K562 (cell line): Measurements from ENCODE around the gene CPSF2. TPM values are rescaled to one million over a fixed set of nuclear protein-coding genes. Genes with fewer than 3 reads are reported as not detected.

ENCODE experiments used
- BACH1 ChIP-seq: fragments of 200-800 bp; sonication (Bioruptor generic); IDR thresholded peaks from 2 replicates; pipeline ENCODE4 v1.6.1; 2016; ENCODE audit warnings: missing genetic modification characterization, missing compliant biosample characterization
- DACH1 ChIP-seq: fragments of 450-650 bp; IDR thresholded peaks from 2 replicates; pipeline ENCODE4 v1.6.1; 2018; ENCODE audit not compliant: partially characterized antibody
- FOS ChIP-seq: IDR thresholded peaks from 3 replicates; pipeline ENCODE4 v1.6.1; 2011; ENCODE audit not compliant: insufficient read length; ENCODE audit errors: extremely low read depth
- GTF2A2 ChIP-seq: IDR thresholded peaks from 2 replicates; pipeline ENCODE4 v1.6.1; 2016; ENCODE audit warnings: mild to moderate bottlenecking, missing genetic modification characterization, missing compliant biosample characterization
- HDAC2 ChIP-seq: fragments of 450-650 bp; IDR thresholded peaks from 2 replicates; pipeline ENCODE4 v1.6.1; 2016; ENCODE audit warnings: mild to moderate bottlenecking
- HDAC8 ChIP-seq: fragments of 450-650 bp; IDR thresholded peaks from 2 replicates; pipeline ENCODE4 v1.6.1; 2016; ENCODE audit warnings: mild to moderate bottlenecking, missing genetic modification characterization, moderate library complexity, missing compliant biosample characterization
- PHF8 ChIP-seq: fragments of 200-600 bp; sonication (generic); IDR thresholded peaks from 2 replicates; pipeline ENCODE4 v1.6.1; 2012; ENCODE audit warnings: mixed run types, mild to moderate bottlenecking, inconsistent platforms, low read length, moderate library complexity, borderline replicate concordance
- SIN3B ChIP-seq: fragments of 450-650 bp; IDR thresholded peaks from 2 replicates; pipeline ENCODE4 v1.6.1; 2017; ENCODE audit warnings: low read depth, mild to moderate bottlenecking, moderate library complexity
- SMAD3 ChIP-seq: fragments of 450-650 bp; formaldehyde crosslinking; conservative IDR thresholded peaks from 2 replicates; pipeline ENCODE4 v1.4.0; 2020; ENCODE audit warnings: mild to moderate bottlenecking
- SREBF1 ChIP-seq: fragments of 150-350 bp; IDR thresholded peaks from 2 replicates; pipeline ENCODE4 v1.6.1; 2014; ENCODE audit warnings: antibody characterized with exemption, low read depth, low read length, borderline replicate concordance
- SRSF1 ChIP-seq: fragments of 200-400 bp; formaldehyde crosslinking; IDR thresholded peaks from 2 replicates; pipeline ENCODE4 v1.6.1; 2017; ENCODE audit warnings: mild to moderate bottlenecking, low read depth, low read length, moderate library complexity
- TGIF2 ChIP-seq: sonication (generic); formaldehyde crosslinking; IDR thresholded peaks from 2 replicates; pipeline ENCODE4 v1.8.1; 2022; ENCODE audit warnings: mild to moderate bottlenecking, missing genetic modification reagents, moderate library complexity
- ZKSCAN1 ChIP-seq: fragments of 150-350 bp; IDR thresholded peaks from 2 replicates; pipeline ENCODE4 v1.6.1; 2016; ENCODE audit warnings: low read depth, low read length
- ZKSCAN8 ChIP-seq: fragments of 200-800 bp; sonication (Bioruptor generic); IDR thresholded peaks from 2 replicates; pipeline ENCODE4 v1.6.1; 2016; ENCODE audit warnings: missing genetic modification characterization, missing compliant biosample characterization
- ZNF134 ChIP-seq: fragments of 250-450 bp; sonication (Bioruptor Pico); conservative IDR thresholded peaks from 2 replicates; pipeline ENCODE4 v1.4.0; 2020
- ZNF407 ChIP-seq: fragments of 450-650 bp; IDR thresholded peaks from 2 replicates; pipeline ENCODE4 v1.6.1; 2016; ENCODE audit warnings: low read depth
- ZNF717 ChIP-seq: fragments of 250-450 bp; sonication (Bioruptor Pico); IDR thresholded peaks from 2 replicates; pipeline ENCODE4 v1.5.0; 2021
- polyA plus RNA-seq, 8 experiments: library from polyadenylated mRNA; depleted of rRNA in 4 of 8; stranded (reverse) in 5 of 8; unstranded in 3 of 8; fragments of >200 nt; fragmentation: Nextera tagmentation in 2 of 8; fragmentation: Illumina TruSeq in 1 of 8; extraction: Ambion mirVana in 2 of 8; extraction: Trizol in 1 of 8; gene quantifications; 2 replicates each; pipeline versions ENCODE4 v1.2.1 to v1.2.3, GENCODE V29; 2011 to 2014; ENCODE audit warnings: inconsistent platforms in 1 of 8, missing spikeins in 1 of 8
- total RNA-seq, 7 experiments: library from RNA; depleted of rRNA in 6 of 7; stranded (reverse); fragments of >200 nt in 6 of 7; fragmentation: Illumina TruSeq in 2 of 7; extraction: Trizol in 2 of 7; gene quantifications; 2 replicates each; pipeline versions ENCODE4 v1.2.1 to v1.2.3, GENCODE V29; 2011 to 2021; ENCODE audit warnings: low replicate concordance in 1 of 7
- TF ChIP-seq, protein P1 (sequence below), 2 experiments: fragments of 450-650 bp in 1 of 2; sonication (generic) in 1 of 2; formaldehyde crosslinking; conservative IDR thresholded peaks; 2 replicates each; pipeline versions ENCODE4 v1.4.0 to v1.8.1; 2020 to 2022; ENCODE audit warnings: mild to moderate bottlenecking in 1 of 2, missing genetic modification reagents in 1 of 2

The CPSF2 gene
- total and polyA plus RNA-seq, 9 of the 15 experiments (the other 6 are each of a cell fraction or from before 2014, with no cell fraction given), result 20.8 to 71.3 (median 49.0) TPM

DNA sequence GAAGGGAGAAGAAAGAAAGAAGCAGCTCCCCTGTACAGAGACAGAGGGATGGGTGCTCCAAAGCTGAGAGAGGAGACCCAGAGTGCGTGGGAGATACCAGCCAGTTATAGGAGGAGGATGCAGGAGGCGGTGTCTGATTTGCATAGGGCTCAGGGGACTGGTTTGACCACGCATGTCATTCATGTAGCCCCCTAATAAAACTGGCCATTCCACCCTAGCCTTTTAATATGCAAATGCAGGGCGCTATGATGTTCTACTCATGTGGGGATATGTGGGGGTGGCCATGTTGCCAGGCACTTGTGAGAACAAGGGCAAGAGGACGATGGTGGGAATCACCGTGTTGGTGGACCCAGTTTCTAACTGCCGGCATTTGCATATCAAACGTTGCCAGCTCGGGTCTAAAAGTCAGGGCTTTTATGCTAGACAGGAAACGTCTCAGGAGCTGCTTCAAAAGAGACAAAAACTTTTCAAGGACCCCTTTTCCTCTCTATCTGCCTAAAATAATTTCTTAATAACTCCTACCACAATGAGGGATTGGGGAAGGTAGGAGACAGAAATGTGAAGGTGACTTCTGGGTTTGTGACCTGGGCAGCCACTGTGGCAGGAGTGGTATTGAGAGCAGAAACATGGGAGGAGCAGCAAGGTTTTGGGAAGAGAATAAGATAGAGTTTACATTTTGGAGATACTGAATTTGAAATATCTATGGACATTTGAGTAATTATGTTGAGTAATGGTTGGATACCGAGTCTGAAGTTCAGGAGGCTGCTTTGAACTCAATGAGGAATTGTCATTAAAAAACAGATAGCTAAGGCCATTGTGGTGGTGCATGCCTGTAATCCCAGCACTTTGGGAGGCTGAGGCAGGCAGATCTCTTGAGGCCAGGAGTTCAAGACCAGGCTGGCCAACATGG, 13.2 kb upstream of the CPSF2 start (continued):
- TF ChIP-seq ZNF407, result no peak
- TF ChIP-seq SREBF1, result no peak
- no peak for TF ChIP-seq ZKSCAN8 (CRISPR knock-in tag)
- no peak for TF ChIP-seq TGIF2
- 0 out of 2 replicates have a peak, but pooled peaks have one; percentile 40 for TF ChIP-seq GTF2A2 (tag)
- TF ChIP-seq DACH1, result no peak
- TF ChIP-seq HDAC8 (tag), result no peak
- no peak for TF ChIP-seq ZNF134
- no peak for TF ChIP-seq FOS
- no peak for TF ChIP-seq ZNF717 (CRISPR knock-in tag)
- TF ChIP-seq, protein P1, sequence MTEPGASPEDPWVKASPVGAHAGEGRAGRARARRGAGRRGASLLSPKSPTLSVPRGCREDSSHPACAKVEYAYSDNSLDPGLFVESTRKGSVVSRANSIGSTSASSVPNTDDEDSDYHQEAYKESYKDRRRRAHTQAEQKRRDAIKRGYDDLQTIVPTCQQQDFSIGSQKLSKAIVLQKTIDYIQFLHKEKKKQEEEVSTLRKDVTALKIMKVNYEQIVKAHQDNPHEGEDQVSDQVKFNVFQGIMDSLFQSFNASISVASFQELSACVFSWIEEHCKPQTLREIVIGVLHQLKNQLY (CRISPR knock-in tag; conservative IDR thresholded peaks at IDR 0.05), result no peak
- TF ChIP-seq PHF8, result peak; percentile 14; the same call in 1 of the 2 replicates
- no peak for TF ChIP-seq ZKSCAN1
- TF ChIP-seq SMAD3 (CRISPR knock-in tag), result no peak
- TF ChIP-seq SIN3B, result no peak
- TF ChIP-seq SRSF1, result no peak
- no peak for TF ChIP-seq HDAC2
- no peak for TF ChIP-seq BACH1 (tag)
